ENCODE measurements around the gene HBG2. TPM values are rescaled to one million over a fixed set of nuclear protein-coding genes. Genes with fewer than 3 reads are reported as not detected.

HBG2 gene
- total and polyA plus RNA-seq, 9 donors, result 0.37 to 9.7 (median 0.63) TPM; not detected in 3

- Histone ChIP-seq H3K9me3 (no peaks in the 10 kb centered on the region), H3K27me3 (no peaks in the 10 kb centered on the region), H3K36me3 (no peaks in the 10 kb centered on the region), H3K27ac (no peak overlapping the region), H3K4me1 (ENCODE audit: insufficient read depth) (no peaks in the 10 kb centered on the region), H3K4me3 (no peak overlapping the region)
- DNase-seq, result no peak
- intact Hi-C loops (cut with DNase I), result no loop called here
- TF ChIP-seq CTCF (IDR thresholded peaks at IDR 0.05), result no peak
- no peak for TF ChIP-seq POLR2A (IDR thresholded peaks at IDR 0.05)
- TF ChIP-seq EP300 (IDR thresholded peaks at IDR 0.05), result no peak
- WGBS, 3 donors, result 95 to 97% (median 97%) methylated on average over 1 of the region's 1 CpG
Measured at GRCh38 chr11:5290106-5290505, 35.5 kb upstream of the HBG2 start.

DNA sequence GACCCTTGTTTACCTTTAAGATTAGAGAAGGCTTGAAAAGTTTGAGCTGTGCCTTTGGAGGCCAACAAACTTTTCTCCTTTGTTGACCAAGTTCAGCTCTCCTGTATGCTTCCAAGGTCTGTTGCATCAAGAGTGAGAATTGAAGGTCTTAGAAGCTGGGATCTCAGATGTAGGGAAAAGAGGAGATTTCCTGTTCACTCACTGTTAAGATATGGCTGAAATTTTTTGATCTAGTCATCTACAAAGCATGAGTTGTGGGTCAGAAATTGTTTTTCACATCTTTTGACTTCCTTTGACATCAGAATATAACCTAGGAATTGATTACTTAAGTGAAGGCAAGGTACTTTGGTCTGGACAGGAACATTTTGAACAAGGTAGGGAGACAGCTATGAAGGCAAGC is 35.1 kb upstream of the HBG2 start:
- TF ChIP-seq POLR2A (IDR thresholded peaks at IDR 0.05), result no peak
- no peak for TF ChIP-seq CTCF (IDR thresholded peaks at IDR 0.05)
- no peak for TF ChIP-seq EP300 (IDR thresholded peaks at IDR 0.05)
- Histone ChIP-seq H3K27ac (no peak overlapping the region), H3K36me3 (no peaks in the 10 kb centered on the region), H3K9me3 (no peaks in the 10 kb centered on the region), H3K27me3 (no peaks in the 10 kb centered on the region), H3K4me3 (no peak overlapping the region), H3K4me1 (ENCODE audit: insufficient read depth) (no peaks in the 10 kb centered on the region)
- intact Hi-C loops (cut with DNase I), result no loop called here
- DNase-seq, result no peak

DNA sequence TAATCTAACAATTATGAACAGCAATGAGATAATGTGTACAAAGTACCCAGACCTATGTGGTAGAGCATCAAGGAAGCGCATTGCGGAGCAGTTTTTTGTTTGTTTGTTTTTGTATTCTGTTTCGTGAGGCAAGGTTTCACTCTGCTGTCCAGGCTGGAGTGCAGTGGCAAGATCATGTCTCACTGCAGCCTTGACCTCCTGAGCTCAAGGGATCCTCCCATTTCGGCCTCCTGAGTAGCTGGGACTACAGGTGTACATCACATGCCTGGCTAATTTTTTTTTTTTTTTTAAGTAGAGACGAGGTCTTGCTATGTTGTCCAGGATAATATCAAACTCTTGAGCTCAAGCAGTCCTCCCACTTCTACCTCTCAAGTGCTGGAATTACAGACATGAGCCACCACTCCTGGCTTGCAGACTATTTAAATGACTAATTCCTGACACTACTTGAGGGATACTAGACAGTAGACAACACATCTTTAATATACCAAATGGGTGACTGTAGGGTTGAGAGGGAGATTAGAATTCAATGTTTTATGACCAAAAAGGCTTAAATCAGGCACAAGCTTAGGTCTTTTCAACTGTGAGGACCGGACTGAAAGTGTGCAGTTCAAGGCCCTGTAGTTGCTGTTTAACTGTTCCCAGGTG is 34.4 kb upstream of the HBG2 start:
- TF ChIP-seq EP300 (IDR thresholded peaks at IDR 0.05), result no peak
- TF ChIP-seq POLR2A (IDR thresholded peaks at IDR 0.05), result no peak
- TF ChIP-seq CTCF (IDR thresholded peaks at IDR 0.05), result no peak
- H3K9me3 ChIP-seq, result no peaks in the 10 kb centered on the region
- no peaks in the 10 kb centered on the region for H3K4me1 ChIP-seq (ENCODE audit: insufficient read depth)
- intact Hi-C loops (cut with DNase I), result no loop called here
- no peaks in the 10 kb centered on the region for H3K36me3 ChIP-seq
- DNase-seq, result no peak
- 73 to 77% (median 75%) methylated on average over 6 of the region's 6 CpGs for WGBS, 3 donors
- H3K4me3 ChIP-seq, result no peak overlapping the region
- H3K27me3 ChIP-seq, result no peaks in the 10 kb centered on the region
- H3K27ac ChIP-seq, result no peak overlapping the region

- no peak for TF ChIP-seq EP300 (IDR thresholded peaks at IDR 0.05)
- no peak for DNase-seq
- intact Hi-C loops (cut with DNase I), result no loop called here
Measured at GRCh38 chr11:5288108-5288905, 33.7 kb upstream of the HBG2 start.

GRCh38 chr11:5286901-5287300 is 32.3 kb upstream of the HBG2 start:
- no peak for TF ChIP-seq CTCF (IDR thresholded peaks at IDR 0.05)
- no peak for TF ChIP-seq EP300 (IDR thresholded peaks at IDR 0.05)
- no peak for TF ChIP-seq POLR2A (IDR thresholded peaks at IDR 0.05)
- Histone ChIP-seq H3K4me1 (ENCODE audit: insufficient read depth) (no peaks in the 10 kb centered on the region), H3K4me3 (no peak overlapping the region), H3K27me3 (no peaks in the 10 kb centered on the region), H3K9me3 (no peaks in the 10 kb centered on the region), H3K36me3 (no peaks in the 10 kb centered on the region), H3K27ac (no peak overlapping the region)
- intact Hi-C loops (cut with DNase I), result no loop called here
- DNase-seq, result no peak
- WGBS, 3 donors, result 81 to 89% (median 83%) methylated on average over 3 of the region's 3 CpGs

More at GRCh38 chr11:5288108-5288905, 33.7 kb upstream of the HBG2 start:
- no peaks in the 10 kb centered on the region for H3K4me1 ChIP-seq (ENCODE audit: insufficient read depth)
- H3K4me3 ChIP-seq, result no peak overlapping the region
- no peaks in the 10 kb centered on the region for H3K9me3 ChIP-seq
- H3K27me3 ChIP-seq, result no peaks in the 10 kb centered on the region
- WGBS, 3 donors, result 74 to 83% (median 75%) methylated on average over 7 of the region's 7 CpGs
- H3K36me3 ChIP-seq, result no peaks in the 10 kb centered on the region
- H3K27ac ChIP-seq, result no peak overlapping the region
